GM21528 (cell line): ENCODE data around the gene GLB1L2.

Source experiments
- ATAC-seq: cut with Tn5 transposase; IDR thresholded peaks from one replicate; pipeline ENCODE4 v1.9.1; 2021; ENCODE audit warnings: mild to moderate bottlenecking, moderate library complexity; ENCODE audit not compliant: unreplicated experiment, low FRiP score

Gene GLB1L2

GRCh38 chr11:134382257-134382656, 50.5 kb downstream of the GLB1L2 start:
- no peak for ATAC-seq

- ATAC-seq, result no peak
These were observed 51.0 kb downstream of the GLB1L2 start for GRCh38 chr11:134382830-134383229.

GRCh38 chr11:134383576-134384221, 51.9 kb downstream of the GLB1L2 start:
- ATAC-seq, result no peak

GRCh38 chr11:134384406-134384805, 52.6 kb downstream of the GLB1L2 start:
- no peak for ATAC-seq

- ATAC-seq, result no peak
These were observed 53.4 kb downstream of the GLB1L2 start for GRCh38 chr11:134385171-134385570.

- no peak for ATAC-seq
These were observed 54.2 kb downstream of the GLB1L2 start for GRCh38 chr11:134385774-134386565.

- no peak for ATAC-seq
These were observed 55.2 kb downstream of the GLB1L2 start for GRCh38 chr11:134386945-134387344.

- ATAC-seq, result no peak
These were observed 55.7 kb downstream of the GLB1L2 start for GRCh38 chr11:134387501-134387900.

GRCh38 chr11:134388590-134388989, 56.8 kb downstream of the GLB1L2 start:
- no peak for ATAC-seq

- no peak for ATAC-seq
These were observed 57.8 kb downstream of the GLB1L2 start for GRCh38 chr11:134389464-134390180.

GRCh38 chr11:134390706-134391569, 59.1 kb downstream of the GLB1L2 start:
- ATAC-seq, result no peak

- no peak for ATAC-seq
These were observed 59.9 kb downstream of the GLB1L2 start for GRCh38 chr11:134391656-134392055.

GRCh38 chr11:134392953-134393615, 61.3 kb downstream of the GLB1L2 start:
- no peak for ATAC-seq

GRCh38 chr11:134393638-134394037, 61.9 kb downstream of the GLB1L2 start:
- no peak for ATAC-seq

- no peak for ATAC-seq
These were observed 62.5 kb downstream of the GLB1L2 start for GRCh38 chr11:134394311-134394710.

GRCh38 chr11:134395002-134395401, 63.2 kb downstream of the GLB1L2 start:
- no peak for ATAC-seq

- no peak for ATAC-seq
These were observed 65.7 kb downstream of the GLB1L2 start for GRCh38 chr11:134397304-134398078.

- ATAC-seq, result no peak
These were observed 66.3 kb downstream of the GLB1L2 start for GRCh38 chr11:134398079-134398444.

- ATAC-seq, result no peak
These were observed 67.0 kb downstream of the GLB1L2 start for GRCh38 chr11:134398644-134399292.
